ENCODE measurements around the gene MMD2.

- TF ChIP-seq CTCF (conservative IDR thresholded peaks at IDR 0.05 in 1 of 2, IDR thresholded peaks at IDR 0.05 in 1 of 2; ENCODE audit: extremely low read depth in 1 of 2, insufficient read depth in 1 of 2, low read depth in 1 of 2, low read length in 2 of 2) = no peak
- no peak for TF ChIP-seq EZH2 (IDR thresholded peaks at IDR 0.05; ENCODE audit: borderline replicate concordance, low read length)
These were observed 73.6 kb downstream of the MMD2 start for GRCh38 chr7:4885317-4885807.

All from mammary epithelial cell (primary cell).